K562 (cell line): Measurements from ENCODE around the gene PHKG2. TPM values are rescaled to one million over a fixed set of nuclear protein-coding genes. Genes with fewer than 3 reads are reported as not detected.

ENCODE experiments used
- ATF1 ChIP-seq, 2 experiments: fragments of 450-650 bp in 1 of 2; IDR thresholded peaks; 2 replicates each; pipeline ENCODE4 v1.6.1; 2016; ENCODE audit warnings: missing compliant biosample characterization in 1 of 2, missing genetic modification characterization in 1 of 2
- CEBPZ ChIP-seq: fragments of 150-350 bp; IDR thresholded peaks from 2 replicates; pipeline ENCODE4 v1.6.1; 2014; ENCODE audit warnings: low read depth, mild to moderate bottlenecking, low read length, borderline replicate concordance
- CREB1 ChIP-seq, 2 experiments: sonication (generic) in 1 of 2; formaldehyde crosslinking in 1 of 2; IDR thresholded peaks; 2 replicates each; pipeline versions ENCODE4 v1.6.1 to v1.8.0; 2012 to 2022; ENCODE audit warnings: inconsistent platforms in 1 of 2, mild to moderate bottlenecking in 1 of 2, missing genetic modification reagents in 1 of 2, moderate library complexity in 1 of 2
- E2F5 ChIP-seq: sonication (generic); formaldehyde crosslinking; IDR thresholded peaks from 2 replicates; pipeline ENCODE4 v1.8.0; 2022; ENCODE audit warnings: mild to moderate bottlenecking, missing genetic modification reagents
- FOXK2 ChIP-seq, 2 experiments: fragments of 450-650 bp; IDR thresholded peaks in 1 of 2; conservative IDR thresholded peaks in 1 of 2; 2 replicates each; pipeline ENCODE4 v1.6.1; 2016; ENCODE audit warnings: low read depth in 2 of 2, mild to moderate bottlenecking in 1 of 2
- GABPB1 ChIP-seq: sonication (generic); formaldehyde crosslinking; IDR thresholded peaks from 2 replicates; pipeline ENCODE4 v1.8.0; 2022; ENCODE audit warnings: mild to moderate bottlenecking, missing genetic modification reagents
- GTF2B ChIP-seq: IDR thresholded peaks from 2 replicates; pipeline ENCODE4 v1.6.1; 2011; ENCODE audit not compliant: insufficient read length; ENCODE audit errors: extremely low read depth
- KDM5B ChIP-seq: fragments of 200-600 bp; sonication (generic); IDR thresholded peaks from 2 replicates; pipeline ENCODE4 v1.6.1; 2012; ENCODE audit warnings: low read depth, mild to moderate bottlenecking, moderate library complexity, low read length, control low read depth, inconsistent platforms; ENCODE audit not compliant: insufficient replicate concordance
- L3MBTL2 ChIP-seq: fragments of 450-650 bp; IDR thresholded peaks from 2 replicates; pipeline ENCODE4 v1.6.1; 2016; ENCODE audit warnings: mild to moderate bottlenecking, moderate library complexity
- MAFK ChIP-seq: IDR thresholded peaks from 2 replicates; pipeline ENCODE4 v1.6.1; 2011; ENCODE audit warnings: low read length, improper control_type of control experiment
- MAX ChIP-seq: sonication (generic); formaldehyde crosslinking; IDR thresholded peaks from 2 replicates; pipeline ENCODE4 v1.9.0; 2022; ENCODE audit warnings: mild to moderate bottlenecking, missing genetic modification reagents
- MCM7 ChIP-seq, 2 experiments: fragments of 450-650 bp; IDR thresholded peaks; 2 replicates each; pipeline ENCODE4 v1.6.1; 2016 to 2018
- MTA3 ChIP-seq: fragments of 450-650 bp; formaldehyde crosslinking; IDR thresholded peaks from 2 replicates; pipeline ENCODE4 v1.6.1; 2017; ENCODE audit warnings: mild to moderate bottlenecking, borderline replicate concordance
- MXI1 ChIP-seq: IDR thresholded peaks from 2 replicates; pipeline ENCODE4 v1.6.1; 2011; ENCODE audit warnings: low read depth, mild to moderate bottlenecking, improper control_type of control experiment, low read length
- PML ChIP-seq: IDR thresholded peaks from 2 replicates; pipeline ENCODE4 v1.6.1; 2012; ENCODE audit warnings: low read length, inconsistent platforms
- POLR2G ChIP-seq: fragments of 200-400 bp; formaldehyde crosslinking; IDR thresholded peaks from 2 replicates; pipeline ENCODE4 v1.6.1; 2017; ENCODE audit warnings: low read depth, mild to moderate bottlenecking, antibody characterized with exemption, low read length, moderate library complexity
- RAD21 ChIP-seq, 2 experiments: fragments of 250-450 bp in 1 of 2; fragments of 450-650 bp in 1 of 2; sonication (Bioruptor Pico) in 1 of 2; formaldehyde crosslinking in 1 of 2; IDR thresholded peaks in 1 of 2; conservative IDR thresholded peaks in 1 of 2; 2 replicates each; pipeline versions ENCODE4 v1.4.0 to v1.8.0; 2020 to 2022; ENCODE audit warnings: mild to moderate bottlenecking in 2 of 2, moderate library complexity in 1 of 2
- SUPT5H ChIP-seq: fragments of 450-650 bp; IDR thresholded peaks from 2 replicates; pipeline ENCODE4 v1.6.1; 2016
- TBP ChIP-seq: optimal IDR thresholded peaks from 2 replicates; pipeline ENCODE3; 2011; ENCODE audit warnings: low read depth, low read length, improper control_type of control experiment
- ZNF140 ChIP-seq: fragments of 250-450 bp; sonication (Bioruptor Pico); IDR thresholded peaks from 2 replicates; pipeline ENCODE4 v1.8.0; 2021; ENCODE audit warnings: moderate library complexity, mild to moderate bottlenecking, inconsistent platforms
- ZNF507 ChIP-seq: conservative IDR thresholded peaks from 2 replicates; pipeline ENCODE4 v1.6.1; 2017; ENCODE audit warnings: missing genetic modification characterization, missing compliant biosample characterization
- ZNF766 ChIP-seq: fragments of 200-800 bp; sonication (Bioruptor generic); conservative IDR thresholded peaks from 2 replicates; pipeline ENCODE4 v1.6.1; 2016; ENCODE audit warnings: missing genetic modification characterization, missing compliant biosample characterization
- polyA plus RNA-seq, 8 experiments: library from polyadenylated mRNA; depleted of rRNA in 4 of 8; stranded (reverse) in 5 of 8; unstranded in 3 of 8; fragments of >200 nt; fragmentation: Nextera tagmentation in 2 of 8; fragmentation: Illumina TruSeq in 1 of 8; extraction: Ambion mirVana in 2 of 8; extraction: Trizol in 1 of 8; gene quantifications; 2 replicates each; pipeline versions ENCODE4 v1.2.1 to v1.2.3, GENCODE V29; 2011 to 2014; ENCODE audit warnings: inconsistent platforms in 1 of 8, missing spikeins in 1 of 8
- total RNA-seq, 7 experiments: library from RNA; depleted of rRNA in 6 of 7; stranded (reverse); fragments of >200 nt in 6 of 7; fragmentation: Illumina TruSeq in 2 of 7; extraction: Trizol in 2 of 7; gene quantifications; 2 replicates each; pipeline versions ENCODE4 v1.2.1 to v1.2.3, GENCODE V29; 2011 to 2021; ENCODE audit warnings: low replicate concordance in 1 of 7

The PHKG2 gene
- total and polyA plus RNA-seq, 9 of the 15 experiments (the other 6 are each of a cell fraction or from before 2014, with no cell fraction given), result 5.8 to 54.2 (median 30.7) TPM

DNA sequence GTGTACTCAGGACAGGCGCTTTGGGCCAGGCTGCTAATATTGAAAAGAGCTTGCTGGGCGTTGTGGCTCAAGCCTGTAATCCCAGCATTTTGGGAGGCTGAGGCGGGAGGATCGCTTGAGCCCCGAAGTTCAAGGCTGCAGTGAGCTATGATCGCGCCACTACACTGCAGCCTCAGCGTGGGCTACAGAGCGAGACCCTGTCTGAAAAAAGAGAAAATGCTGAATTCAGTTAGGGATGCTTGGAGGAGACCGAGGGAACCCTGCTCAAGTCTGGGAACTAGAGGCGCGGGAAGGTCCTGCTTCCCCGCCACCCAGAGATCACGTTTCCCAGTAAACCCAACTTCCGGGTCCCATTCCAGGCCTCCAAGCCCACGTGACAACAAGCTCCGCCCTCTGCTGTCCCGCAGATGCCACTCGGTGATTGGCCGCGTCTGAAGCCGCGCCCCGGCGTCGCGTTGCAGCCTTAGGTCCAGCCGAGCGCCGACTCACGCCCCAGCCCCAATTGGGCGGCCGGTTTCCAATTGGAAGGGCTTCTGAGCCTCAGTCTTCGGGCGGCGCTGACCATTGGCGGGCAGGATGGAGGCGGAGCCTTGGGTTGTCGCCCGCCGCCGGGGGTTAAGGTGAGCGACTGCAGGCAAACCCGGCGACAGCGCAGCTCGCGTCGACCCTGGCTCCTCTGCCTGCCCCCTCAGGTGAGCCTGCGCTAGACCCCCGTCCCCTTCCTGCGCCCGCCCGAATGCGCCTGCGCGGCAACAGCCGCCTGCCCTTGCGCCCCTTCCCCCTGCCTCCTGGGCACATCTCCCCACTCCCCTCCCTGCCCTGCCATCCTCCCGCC lies at the start of gene PHKG2 (continued):
- TF ChIP-seq MXI1, result peak; percentile 52
- peak; percentile 49; the same call in 1 of the 2 replicates for TF ChIP-seq PML
- TF ChIP-seq E2F5 (CRISPR knock-in tag), result 0 out of 2 replicates have a peak, but pooled peaks have one; percentile 28
- TF ChIP-seq SUPT5H, result peak; percentile 85
- no peak for TF ChIP-seq RAD21 (CRISPR knock-in tag; conservative IDR thresholded peaks at IDR 0.05 in 1 of 2, IDR thresholded peaks at IDR 0.05 in 1 of 2)
- no peak for TF ChIP-seq GTF2B
- TF ChIP-seq MCM7 (IDR thresholded peaks at IDR 0.05), result no peak
- peak; percentile 75 for TF ChIP-seq GABPB1
- peak; percentile 89 for TF ChIP-seq POLR2G
- no peak for TF ChIP-seq ZNF140 (CRISPR knock-in tag)
- peak; percentile 84 for TF ChIP-seq MAX
- TF ChIP-seq L3MBTL2, result peak; percentile 74; the same call in 1 of the 2 replicates
- TF ChIP-seq TBP, result peak; percentile 90
- TF ChIP-seq ZNF766, result no peak
- peak; percentile 77; the same call in 1 of the 2 replicates for TF ChIP-seq MTA3
- TF ChIP-seq KDM5B, result peak; percentile 64
- TF ChIP-seq CEBPZ, result no peak
- TF ChIP-seq ATF1 (CRISPR knock-in tag; IDR thresholded peaks at IDR 0.05), result no peak; the same call in 1 of the 2 replicates
- peak; percentile 79 for TF ChIP-seq ATF1 (tag; IDR thresholded peaks at IDR 0.05)
- TF ChIP-seq FOXK2 (conservative IDR thresholded peaks at IDR 0.05 in 1 of 2, IDR thresholded peaks at IDR 0.05 in 1 of 2; ENCODE audit: low read depth in 2 of 2), result peak; percentile 79 to 83; a peak in 3 of 4 replicates
- TF ChIP-seq CREB1 (IDR thresholded peaks at IDR 0.05), result peak; percentile 69
- peak; percentile 83 for TF ChIP-seq CREB1 (CRISPR knock-in tag; IDR thresholded peaks at IDR 0.05)
- TF ChIP-seq MAFK, result no peak
- TF ChIP-seq ZNF507, result no peak
